GM19023 (cell line): ENCODE measurements around the gene CDC42EP1.

ENCODE experiments used
- ATAC-seq: cut with Tn5 transposase; IDR thresholded peaks from one replicate; pipeline ENCODE4 v1.9.1; 2021; ENCODE audit warnings: mild to moderate bottlenecking, moderate library complexity; ENCODE audit not compliant: unreplicated experiment

The CDC42EP1 gene

DNA sequence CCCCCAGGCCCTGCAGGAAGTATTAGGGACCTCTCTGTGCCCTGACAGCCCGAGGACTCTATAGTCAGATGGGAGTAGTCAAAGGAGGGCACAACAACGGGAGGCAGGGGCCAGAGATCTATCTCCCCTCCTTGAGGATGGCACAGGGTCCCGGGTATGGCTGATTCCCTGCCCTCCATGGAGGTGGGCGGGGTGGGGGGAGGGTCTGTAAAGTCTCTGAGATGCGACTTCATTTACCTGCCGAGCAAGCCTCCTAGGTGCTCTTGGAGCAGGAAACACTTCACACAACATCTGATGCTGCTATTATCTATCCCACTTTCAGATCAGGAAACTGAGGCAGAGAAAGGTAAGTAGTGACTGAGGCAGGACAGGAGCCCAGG, 769 bp upstream of the CDC42EP1 start:
- no peak for ATAC-seq

DNA sequence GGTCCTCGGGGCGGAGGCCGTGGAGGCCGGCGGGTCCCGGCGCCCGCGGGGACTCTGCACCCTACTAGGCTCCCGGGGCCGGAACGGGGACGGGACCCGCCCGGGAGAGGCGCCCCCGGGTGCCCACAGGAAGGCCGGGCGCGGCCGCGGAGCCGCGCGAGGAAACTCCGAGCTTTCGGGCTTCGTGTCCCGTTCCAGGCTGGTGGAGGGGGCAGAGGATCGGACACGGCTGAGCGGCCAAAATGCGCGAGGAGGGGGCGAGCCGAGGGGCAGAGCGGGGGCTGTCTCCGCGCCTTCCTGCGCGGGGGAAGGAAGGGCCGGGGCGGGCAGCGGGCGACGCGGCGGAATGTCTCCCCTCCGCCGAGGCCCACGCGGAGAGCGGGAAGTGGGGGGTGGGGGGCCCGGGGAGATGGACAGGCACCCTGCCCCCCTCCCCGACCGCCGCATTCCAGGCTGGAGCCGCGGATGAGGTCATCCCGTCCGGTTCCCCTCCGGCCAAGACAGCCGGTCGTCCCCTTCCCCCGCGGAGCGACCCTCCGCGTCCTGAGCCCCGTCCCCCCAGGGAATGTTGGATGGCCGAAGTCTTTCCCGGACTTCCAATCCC, 430 bp downstream of the CDC42EP1 start:
- ATAC-seq = no peak

DNA sequence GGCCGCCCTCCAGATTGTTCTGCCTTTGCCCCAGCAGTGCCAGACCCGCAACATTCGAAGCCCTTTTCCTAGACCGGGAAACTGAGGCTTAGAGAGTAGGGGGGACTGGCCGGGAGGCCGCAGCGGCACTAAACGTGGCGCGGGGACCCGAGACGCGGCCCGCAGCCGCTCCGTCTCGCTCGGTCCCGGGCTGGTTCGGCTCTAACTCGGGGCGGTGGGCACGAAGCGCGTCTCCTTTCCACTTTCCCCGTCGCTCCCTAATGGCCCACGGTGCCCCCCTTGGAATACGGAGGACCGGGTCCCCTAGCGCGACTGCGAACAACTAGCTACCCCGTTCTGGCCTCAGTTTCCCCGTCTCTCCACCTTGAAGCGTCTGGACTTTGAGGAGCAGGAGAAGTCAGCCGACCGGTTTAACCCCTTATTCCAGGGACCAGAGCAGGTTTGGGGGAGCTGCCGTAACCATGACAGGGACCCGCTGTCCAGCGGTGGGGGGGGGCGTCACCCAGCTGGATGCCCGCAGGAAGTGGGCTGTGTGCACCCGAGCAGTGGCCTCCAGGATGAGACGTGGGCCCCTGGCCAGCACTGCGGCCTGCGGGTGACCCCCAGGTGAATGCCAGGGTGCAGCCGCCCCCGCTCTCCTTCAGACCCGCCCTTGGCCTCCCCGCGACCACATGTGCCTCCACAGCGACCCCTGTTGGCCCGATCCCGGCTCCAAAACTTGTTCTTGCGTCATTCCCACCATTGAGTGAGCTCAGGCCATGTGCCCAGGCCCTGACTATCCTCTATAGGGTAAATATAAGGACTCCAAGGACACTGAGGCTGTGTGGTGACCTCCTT, 1.1 kb downstream of the CDC42EP1 start:
- ATAC-seq = no peak

DNA sequence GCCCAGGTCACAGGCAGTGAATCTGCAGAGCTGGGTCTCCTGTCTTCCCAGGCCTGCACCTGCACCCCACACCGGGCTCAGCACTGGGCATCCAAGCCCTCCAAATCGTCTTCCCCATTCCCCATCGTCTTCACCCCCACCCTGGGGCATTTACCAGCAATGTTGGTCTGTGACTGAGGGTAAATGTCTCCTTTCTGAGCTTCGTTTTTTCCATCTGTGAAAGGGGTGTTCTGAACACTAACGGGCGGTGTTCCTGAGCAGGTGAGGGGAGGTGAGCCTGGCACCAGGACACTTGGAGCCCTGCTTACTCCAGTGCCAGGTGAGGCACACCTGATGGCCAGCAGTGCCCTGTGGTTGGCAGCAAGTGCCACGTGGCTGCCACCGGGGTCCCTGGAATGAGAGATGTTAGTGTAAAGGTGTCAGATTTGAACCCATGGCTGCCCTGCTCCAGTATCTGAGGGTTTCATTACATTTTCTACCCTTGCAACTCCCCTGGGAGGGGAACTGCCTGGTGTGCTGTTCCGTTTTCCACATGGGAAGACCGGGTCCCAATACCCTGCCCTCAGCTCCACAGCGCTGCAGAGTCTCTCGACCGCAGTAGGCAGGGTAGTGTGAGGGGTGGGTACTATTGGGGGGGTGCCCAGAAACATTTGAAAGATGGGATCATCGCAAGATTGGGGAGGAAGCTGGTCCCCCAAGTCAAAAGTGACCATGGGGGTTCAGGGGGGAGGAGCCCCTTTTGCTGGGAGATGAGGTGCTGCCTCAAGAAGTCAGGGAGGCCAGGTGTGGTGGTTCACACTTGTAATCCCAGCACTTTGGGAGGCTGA, 2.0 kb downstream of the CDC42EP1 start:
- no peak for ATAC-seq

DNA sequence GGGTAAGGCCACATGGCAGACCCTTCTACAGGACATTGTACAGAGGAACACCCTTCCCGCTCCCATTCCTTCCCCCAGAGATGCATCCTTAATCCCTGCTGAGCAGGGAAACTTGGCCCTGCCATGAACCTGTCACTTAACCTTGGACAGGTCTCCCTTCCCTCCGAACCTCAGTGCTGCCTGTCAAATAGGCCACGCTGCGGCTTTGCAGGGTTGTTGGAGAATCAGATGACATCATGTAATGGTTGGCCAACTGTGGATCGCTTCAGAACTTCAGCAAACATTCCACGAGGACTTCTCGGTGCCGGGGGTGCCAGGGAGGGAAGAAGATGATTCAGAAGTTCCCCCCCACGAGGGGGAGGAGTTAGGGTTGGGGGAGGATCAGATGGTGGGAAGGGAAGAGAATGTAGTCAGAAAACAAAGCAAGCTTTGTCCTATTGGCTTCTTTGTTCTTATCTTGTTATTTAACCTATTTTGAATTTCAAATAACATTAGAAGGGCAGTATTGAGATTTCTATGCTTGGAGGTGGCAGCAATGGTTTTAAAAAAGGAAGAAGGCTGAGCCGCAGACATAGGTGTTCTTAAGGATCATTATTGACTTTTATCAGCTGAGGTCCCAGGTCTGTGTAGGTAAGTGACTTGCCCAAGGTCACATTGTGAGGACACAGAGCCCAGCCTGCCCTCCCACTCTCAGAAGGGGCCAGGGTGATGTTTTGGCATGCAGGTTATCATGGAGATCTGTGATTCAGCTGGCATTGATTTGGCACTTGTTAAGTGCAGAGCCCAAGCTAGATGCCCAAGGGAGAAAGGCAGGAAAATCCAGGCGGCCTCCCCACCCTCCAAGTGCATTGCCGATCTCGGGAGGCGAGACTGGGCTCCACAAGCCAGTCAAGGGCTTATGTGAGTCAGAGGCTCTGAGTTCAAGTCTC, 3.1 kb downstream of the CDC42EP1 start:
- no peak for ATAC-seq

DNA sequence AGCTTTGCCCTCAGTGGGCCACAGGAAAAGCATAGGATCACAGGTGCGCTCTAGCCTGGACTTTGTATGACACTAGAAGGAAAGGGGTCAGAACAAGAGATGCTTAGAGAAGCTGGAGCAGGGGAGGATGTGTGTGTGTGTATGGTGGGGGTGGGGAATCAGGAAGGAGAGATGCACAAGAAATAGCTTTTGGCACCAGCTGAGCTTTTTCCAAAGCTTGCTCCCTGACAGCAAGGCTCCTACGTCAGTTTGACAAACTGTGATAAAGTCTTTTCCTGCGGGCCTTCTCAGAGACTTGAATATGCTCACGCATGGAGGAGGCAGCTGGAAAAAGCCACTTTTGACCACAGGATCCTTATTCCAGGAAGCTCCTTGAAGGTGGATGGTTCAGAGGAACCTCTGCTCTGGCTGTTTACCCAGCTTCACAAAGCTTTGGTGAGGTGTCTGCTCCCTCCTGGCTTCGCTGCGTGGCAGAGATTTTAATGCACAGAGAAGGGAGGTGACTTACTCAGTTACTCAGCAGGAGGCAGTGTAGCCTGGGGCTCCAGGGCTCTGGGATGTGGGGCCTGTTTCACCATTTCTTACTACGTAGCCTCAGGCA, 3.9 kb downstream of the CDC42EP1 start:
- ATAC-seq = no peak

DNA sequence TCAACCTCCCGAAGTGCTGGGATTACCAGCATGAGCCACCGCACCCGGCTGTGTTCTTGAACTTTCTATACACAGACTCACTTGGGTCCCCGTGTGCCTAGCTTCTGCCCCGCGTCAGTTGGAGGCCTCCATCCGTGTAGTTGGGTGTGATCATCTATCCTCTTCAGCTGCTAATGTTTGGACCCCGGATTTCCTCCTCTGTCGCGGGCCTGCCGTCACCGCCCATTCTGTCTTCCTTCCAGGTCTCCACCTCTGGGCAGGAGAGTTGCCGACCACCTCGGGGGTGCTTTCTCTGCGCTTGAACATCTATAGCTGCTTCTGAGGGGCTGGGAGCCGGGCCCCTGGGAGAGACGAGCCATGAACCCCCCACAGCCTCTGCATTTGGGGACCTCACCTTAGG, 5.5 kb downstream of the CDC42EP1 start:
- no peak for ATAC-seq

DNA sequence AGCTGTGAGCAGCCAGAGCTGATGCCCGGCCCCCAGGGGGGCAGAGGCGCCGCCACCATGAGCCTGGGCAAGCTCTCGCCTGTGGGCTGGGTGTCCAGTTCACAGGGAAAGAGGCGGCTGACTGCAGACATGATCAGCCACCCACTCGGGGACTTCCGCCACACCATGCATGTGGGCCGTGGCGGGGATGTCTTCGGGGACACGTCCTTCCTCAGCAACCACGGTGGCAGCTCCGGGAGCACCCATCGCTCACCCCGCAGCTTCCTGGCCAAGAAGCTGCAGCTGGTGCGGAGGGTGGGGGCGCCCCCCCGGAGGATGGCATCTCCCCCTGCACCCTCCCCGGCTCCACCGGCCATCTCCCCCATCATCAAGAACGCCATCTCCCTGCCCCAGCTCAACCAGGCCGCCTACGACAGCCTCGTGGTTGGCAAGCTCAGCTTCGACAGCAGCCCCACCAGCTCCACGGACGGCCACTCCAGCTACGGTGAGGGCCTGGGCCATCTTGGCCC, 6.1 kb downstream of the CDC42EP1 start:
- no peak for ATAC-seq

DNA sequence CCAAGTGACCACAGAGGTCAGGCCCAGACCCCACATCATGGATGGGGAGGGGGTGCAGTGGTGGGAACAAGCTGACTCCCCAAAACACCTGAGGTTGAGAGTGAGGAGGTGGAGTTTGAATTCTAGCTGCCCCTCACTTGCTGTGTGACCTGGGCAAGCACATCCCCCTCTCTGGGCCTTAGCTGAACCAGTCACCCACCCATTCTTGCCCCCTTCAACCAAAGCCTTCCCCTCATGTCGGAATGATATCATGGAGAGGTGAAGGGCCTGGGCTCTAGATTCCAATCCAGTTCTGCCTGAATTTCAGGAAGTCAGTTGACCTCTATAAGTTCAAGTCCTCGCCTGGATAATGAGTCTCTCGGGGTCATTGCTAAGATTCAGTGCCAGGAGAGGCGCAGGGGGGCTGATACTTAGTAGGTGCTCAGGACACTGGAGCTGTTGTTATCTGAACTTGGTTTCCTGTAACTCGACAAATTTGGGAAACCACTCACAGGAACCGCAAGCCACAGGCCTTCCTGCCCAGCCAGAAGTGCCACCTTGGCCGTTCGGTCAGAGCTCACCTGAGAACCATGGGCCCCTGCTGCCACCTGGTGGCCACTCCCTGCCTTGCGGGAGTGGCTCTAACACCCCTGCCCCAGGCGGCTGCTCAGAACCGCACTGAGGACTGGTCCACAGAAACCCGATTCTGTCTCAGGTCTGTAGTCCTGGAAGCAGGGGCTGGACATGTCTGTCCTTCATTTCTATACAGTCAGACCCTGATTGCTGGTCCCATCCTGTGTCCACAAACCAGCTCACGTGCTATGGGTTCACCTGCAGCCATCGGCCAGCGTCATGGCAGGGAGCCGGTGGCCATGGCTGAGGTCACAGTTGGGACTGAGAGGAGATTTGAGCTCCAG, 6.9 kb downstream of the CDC42EP1 start:
- ATAC-seq = no peak

DNA sequence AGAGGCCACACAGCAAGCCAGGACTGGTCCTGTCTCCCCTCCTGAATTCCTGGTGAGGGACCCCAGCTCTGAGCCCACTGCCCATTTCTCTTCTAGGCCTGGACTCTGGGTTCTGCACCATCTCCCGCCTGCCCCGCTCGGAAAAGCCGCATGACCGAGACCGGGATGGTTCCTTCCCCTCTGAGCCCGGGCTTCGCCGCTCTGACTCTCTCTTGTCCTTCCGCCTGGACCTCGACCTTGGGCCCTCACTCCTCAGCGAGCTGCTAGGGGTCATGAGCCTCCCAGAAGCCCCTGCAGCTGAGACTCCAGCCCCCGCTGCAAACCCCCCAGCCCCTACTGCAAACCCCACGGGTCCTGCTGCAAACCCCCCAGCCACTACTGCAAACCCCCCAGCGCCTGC, 7.7 kb downstream of the CDC42EP1 start:
- ATAC-seq = no peak

DNA sequence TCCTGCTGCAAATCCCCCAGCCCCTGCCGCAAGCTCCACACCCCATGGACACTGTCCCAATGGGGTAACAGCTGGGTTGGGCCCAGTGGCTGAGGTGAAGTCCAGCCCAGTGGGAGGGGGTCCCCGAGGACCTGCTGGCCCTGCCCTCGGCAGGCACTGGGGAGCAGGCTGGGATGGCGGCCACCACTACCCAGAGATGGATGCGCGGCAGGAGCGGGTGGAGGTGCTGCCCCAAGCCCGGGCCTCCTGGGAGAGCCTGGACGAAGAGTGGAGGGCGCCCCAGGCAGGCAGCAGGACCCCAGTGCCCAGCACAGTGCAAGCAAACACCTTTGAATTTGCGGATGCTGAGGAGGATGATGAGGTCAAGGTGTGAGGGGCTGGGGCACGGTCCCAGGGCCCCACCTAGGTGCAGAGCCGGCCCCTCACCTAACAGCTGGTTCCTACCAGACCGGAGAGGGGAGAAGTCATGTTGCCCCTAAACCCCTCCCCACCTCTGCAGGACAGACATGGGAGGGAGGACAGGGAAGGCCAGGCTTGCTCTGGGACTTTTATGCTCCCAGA, 8.2 kb downstream of the CDC42EP1 start:
- ATAC-seq = no peak

DNA sequence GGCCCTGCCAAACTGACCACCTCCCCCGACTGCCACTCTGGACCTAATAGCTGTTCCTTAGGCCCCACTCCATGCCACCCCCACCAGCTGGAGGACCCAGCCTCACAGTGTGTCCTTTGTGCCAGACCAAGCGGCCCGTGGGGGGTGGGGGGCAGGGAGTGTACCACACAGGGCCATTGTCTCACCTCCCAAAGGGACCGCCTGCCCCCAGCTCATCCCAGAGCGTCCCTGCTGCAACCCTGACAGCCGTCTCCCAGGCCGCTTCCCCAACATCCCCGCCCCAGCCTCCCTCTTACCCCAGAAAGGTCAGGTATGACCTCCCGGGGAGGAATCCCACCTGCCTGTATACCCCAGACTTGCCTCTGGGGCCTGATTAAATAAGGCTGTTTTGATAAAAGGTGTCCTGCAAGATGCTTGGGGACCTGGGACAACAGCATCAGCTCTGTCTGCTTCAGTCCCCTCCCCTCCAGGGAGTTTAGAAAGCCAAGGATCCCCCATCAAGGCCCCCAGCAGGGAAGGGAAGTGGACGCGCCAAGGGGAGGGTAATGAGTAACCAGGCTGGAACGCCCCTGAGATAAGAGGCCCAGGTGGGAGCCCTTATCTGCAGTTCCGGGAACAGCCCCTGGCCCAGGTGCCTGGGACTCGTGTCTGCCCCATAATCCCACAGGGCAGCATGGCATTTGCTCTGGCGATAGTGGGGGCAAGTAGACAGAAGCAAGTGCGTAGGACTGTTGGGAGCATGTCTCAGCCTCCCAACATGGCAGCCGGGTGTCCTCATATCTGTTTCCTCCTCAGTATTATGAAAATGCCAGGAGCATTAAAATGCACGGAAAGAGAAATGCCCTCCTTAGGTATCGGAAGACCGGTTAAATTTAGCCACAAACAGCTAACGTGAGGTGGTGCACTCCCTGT, 9.0 kb downstream of the CDC42EP1 start:
- no peak for ATAC-seq

DNA sequence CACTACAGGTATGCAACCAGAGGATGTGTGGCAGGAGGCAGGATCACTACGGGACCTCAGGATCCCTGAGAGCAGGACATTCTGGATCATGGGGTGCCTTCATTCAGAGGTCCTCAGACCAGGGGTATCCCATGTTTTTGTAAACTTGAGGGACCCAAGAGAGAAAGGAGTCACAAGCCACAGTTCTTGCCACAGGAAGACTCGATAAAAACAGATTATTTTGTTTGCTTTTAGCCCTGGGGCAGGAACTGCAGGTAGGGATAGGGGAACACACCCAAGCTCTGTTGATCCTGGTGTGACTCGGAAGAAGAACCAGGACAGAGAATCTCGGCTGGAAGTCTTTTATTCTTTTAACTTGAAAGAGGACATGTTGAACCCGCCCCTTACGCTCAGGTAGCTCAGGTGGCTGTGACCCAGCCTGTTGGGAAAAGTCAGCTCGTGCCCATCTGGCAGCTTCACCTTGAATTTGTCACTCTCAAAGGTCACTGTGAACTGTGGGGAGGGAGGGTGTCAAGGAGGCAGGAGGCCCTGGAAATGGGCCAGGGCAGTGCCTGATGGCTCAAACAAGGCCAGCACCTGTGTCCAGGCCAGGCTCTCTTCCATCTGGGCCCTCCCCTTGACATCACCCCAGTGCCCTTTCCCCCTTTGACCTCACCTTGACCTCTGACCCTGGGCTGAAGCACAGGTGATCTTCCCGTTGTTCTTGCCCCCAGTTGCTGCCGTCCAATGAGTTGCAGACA, 9.8 kb downstream of the CDC42EP1 start:
- ATAC-seq = no peak

DNA sequence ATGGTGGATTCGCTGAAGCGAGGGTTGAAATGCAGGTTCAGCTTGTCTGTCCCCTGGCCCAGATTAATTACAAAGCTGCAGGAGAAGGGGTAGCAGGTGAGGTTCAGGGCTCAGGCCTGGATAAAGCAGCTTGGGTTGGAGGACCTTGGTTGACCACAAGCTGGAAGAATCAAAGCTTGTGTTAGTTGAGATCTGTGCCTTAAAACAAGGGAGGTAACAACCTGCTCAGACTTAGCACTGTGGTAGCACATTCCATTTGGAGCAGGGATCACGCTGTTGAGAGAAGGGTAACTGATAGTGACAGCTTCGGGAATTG, 10.3 kb downstream of the CDC42EP1 start:
- ATAC-seq = no peak

DNA sequence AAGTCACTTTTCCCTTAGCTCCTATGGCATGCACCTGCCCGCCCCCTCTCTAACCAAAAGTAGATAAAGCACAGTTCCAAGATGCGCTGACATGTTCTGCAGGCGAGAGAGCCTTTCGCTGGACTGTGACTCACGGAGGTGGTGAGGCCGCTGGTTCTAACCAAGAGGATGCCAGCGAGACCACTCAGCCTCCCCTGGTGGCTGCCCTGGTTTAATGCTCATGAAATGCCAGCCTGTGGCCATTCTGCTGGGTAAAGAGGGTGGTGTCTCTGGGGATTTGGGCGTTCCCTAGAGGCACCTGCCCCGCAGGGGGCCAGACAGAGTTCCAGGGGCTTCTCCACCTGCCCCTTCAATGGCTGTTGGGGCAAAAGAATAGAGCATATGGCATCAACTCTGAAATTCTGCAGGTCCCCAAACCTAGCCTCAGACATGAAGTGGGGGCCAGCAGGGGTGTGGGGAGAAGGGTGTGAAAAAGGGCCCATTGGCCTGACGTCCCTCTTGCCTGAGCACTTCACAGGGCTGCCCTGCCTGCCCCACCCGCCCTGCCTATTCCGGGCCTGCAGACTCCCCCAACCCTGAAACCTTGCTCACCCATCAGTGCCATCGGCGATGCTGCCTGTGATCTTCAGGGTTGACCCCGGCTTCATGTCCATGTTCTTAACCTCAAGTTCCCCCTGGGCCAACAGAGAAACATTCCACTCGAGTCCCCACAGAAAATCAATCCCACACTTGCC, 11.1 kb downstream of the CDC42EP1 start:
- no peak for ATAC-seq

DNA sequence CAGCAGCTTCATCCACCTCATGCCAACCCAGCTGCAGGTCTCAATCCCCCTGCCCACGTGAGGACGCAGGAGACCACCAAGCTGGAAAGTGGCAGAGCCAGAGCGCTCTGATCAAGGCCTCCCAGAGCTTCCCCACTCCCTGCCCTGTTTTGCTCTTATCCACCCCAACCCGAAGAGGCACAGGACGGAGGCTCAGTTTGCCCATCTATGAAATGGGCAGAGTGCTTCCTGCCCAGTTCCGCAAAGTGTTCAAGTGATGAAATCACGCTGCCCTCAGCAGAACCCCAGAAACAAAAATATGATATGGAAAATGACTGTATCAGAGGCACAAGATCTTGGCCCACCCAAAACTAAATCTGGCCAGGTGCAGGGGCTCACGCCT, 11.7 kb downstream of the CDC42EP1 start:
- ATAC-seq = no peak
